GM18861 (cell line): ENCODE measurements around the gene HOMER1.
A peak's percentile ranks its signal among the peaks of the same experiment; 100 is the strongest.
"Not testable (repeated sequence)": the region's sequence is repeated elsewhere in the genome, so short reads cannot be mapped to it uniquely, and the experiment has no call there.

ENCODE experiments used
- ATAC-seq: cut with Tn5 transposase; IDR thresholded peaks from one replicate; pipeline ENCODE4 v1.9.1; 2021; ENCODE audit not compliant: unreplicated experiment

HOMER1 gene

GRCh38 chr5:79517601-79518000, 3.7 kb upstream of the HOMER1 start:
- ATAC-seq: no peak

- ATAC-seq: no peak
Observed at GRCh38 chr5:79516986-79517385, 3.1 kb upstream of the HOMER1 start.

GRCh38 chr5:79516331-79516730, 2.4 kb upstream of the HOMER1 start:
- ATAC-seq: not testable (repeated sequence)

GRCh38 chr5:79514391-79515105, 614 bp upstream of the HOMER1 start:
- peak; percentile 79 for ATAC-seq

- ATAC-seq: no peak
Observed at GRCh38 chr5:79513308-79513703, 628 bp downstream of the HOMER1 start.

GRCh38 chr5:79512471-79513307, 1.2 kb downstream of the HOMER1 start:
- no peak for ATAC-seq

GRCh38 chr5:79512049-79512448, 1.9 kb downstream of the HOMER1 start:
- no peak for ATAC-seq

GRCh38 chr5:79510638-79511037, 3.3 kb downstream of the HOMER1 start:
- no peak for ATAC-seq

GRCh38 chr5:79509244-79509885, 4.6 kb downstream of the HOMER1 start:
- ATAC-seq: no peak

GRCh38 chr5:79508794-79509193, 5.1 kb downstream of the HOMER1 start:
- ATAC-seq: no peak

- ATAC-seq: no peak
Observed at GRCh38 chr5:79508354-79508753, 5.6 kb downstream of the HOMER1 start.

- ATAC-seq: no peak
Observed at GRCh38 chr5:79507251-79508205, 6.4 kb downstream of the HOMER1 start.

- no peak for ATAC-seq
Observed at GRCh38 chr5:79505138-79505537, 8.8 kb downstream of the HOMER1 start.

GRCh38 chr5:79503794-79504495, 10.0 kb downstream of the HOMER1 start:
- no peak for ATAC-seq

- no peak for ATAC-seq
Observed at GRCh38 chr5:79499640-79500273, 14.2 kb downstream of the HOMER1 start.

GRCh38 chr5:79495311-79495710, 18.6 kb downstream of the HOMER1 start:
- ATAC-seq: no peak

GRCh38 chr5:79493596-79494345, 20.2 kb downstream of the HOMER1 start:
- ATAC-seq: no peak

GRCh38 chr5:79491690-79492317, 22.1 kb downstream of the HOMER1 start:
- no peak for ATAC-seq
